ENCODE results near the gene USPL1.

The USPL1 gene

DNA sequence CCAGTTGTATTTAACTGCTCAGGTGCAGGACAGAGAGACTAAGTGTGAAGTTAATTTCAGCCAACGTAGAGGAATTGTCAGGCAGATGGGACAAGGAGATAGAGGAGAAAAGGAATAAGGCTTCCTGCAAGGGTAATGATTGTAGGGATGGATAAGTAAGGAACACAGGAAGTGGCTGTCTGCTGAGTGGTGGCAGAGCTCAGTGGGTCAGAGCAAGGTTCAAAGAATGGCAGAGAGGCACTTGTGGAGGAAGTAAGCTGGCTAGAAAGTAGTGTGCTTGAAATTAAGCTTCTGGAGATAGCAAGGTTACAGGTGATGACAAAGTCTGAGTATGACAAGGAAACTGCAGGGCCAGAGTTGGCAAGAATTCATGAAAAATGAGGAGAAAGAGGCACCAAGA lies 47.9 kb downstream of the USPL1 start:
- no peak for DNase-seq

DNA sequence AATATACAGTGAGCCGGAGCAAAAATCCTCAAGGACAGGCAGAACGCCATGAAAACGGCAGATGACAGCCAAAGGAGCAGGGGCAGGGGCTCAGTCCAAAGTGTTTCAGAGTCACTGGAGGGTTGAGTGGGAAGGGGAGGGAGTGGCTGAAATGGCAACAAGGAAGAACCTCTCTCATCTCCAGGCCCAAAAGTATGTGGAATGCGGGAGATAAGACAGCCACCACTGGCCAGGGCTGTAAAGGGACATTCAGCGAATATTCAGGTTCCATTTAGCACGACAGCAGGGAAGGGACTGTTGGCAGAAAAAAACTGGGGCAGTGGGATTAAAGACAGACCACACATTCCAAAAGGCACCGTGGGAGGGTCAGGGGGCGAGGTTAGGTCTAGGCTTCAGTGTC lies 48.4 kb downstream of the USPL1 start:
- DNase-seq = no peak

DNA sequence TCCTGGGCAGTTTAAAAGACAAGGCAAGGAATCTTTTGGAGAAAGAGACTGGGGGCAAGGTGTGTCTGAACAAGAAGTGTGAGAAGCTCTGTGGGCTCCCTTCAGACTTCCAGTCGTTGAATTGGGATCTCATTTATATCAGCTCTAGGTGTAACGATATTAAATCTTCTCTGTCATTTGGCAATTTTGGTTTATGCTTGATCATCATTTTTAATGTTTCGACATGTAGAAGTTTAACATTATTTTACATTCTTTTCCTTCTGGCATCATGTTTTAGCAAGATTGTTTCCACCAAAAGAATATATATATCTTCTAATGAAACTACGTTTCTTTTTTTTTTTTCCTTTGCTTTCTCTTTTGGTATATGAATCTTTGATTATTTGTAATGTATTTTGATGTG lies 49.3 kb downstream of the USPL1 start:
- no peak for DNase-seq

DNA sequence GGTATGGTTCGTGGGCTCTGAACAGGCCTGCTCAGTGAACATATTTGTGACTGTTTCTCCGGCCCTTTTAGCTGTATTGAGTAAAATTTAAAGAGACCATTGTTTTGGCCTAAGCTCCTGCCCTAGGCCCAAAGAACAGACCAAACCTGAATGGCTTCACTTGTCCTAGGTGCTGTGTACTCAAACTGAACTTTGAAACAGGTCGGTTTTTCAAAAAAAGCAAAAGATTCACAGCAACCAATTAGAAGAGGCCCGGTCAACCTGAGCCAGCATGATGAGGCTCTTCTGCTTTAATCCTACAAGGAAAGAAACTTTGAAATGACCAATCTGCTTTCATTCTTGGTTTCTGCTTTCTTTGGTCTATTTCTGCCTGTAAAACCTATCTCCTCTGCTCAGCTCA lies 50.6 kb downstream of the USPL1 start:
- DNase-seq = no peak

DNA sequence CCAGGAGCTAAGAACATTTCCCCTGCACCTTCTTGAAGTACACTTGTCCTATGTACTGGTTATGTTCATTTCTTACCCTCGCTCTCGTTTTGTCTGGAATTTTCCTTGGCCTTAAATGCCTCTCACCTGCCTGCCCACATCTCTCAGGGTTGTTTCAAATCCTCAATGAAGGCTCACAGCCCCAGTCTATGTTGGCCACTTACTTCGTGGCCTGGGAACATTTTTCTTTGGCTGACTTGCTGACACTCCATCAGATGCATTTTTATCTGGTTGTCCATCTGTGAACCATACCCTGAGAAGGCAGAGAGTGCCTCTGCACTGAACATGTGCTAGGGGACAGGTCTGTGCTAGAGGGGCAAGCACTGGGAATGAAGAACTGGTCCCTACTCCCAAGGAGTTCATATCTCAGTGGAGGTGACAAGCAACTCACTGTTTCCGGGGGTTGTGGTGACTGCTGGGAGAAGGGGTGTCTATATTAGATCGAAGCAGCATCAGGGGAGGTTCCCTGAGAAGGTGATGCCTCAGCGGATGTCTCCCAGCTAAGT lies 53.6 kb downstream of the USPL1 start:
- no peak for DNase-seq

DNA sequence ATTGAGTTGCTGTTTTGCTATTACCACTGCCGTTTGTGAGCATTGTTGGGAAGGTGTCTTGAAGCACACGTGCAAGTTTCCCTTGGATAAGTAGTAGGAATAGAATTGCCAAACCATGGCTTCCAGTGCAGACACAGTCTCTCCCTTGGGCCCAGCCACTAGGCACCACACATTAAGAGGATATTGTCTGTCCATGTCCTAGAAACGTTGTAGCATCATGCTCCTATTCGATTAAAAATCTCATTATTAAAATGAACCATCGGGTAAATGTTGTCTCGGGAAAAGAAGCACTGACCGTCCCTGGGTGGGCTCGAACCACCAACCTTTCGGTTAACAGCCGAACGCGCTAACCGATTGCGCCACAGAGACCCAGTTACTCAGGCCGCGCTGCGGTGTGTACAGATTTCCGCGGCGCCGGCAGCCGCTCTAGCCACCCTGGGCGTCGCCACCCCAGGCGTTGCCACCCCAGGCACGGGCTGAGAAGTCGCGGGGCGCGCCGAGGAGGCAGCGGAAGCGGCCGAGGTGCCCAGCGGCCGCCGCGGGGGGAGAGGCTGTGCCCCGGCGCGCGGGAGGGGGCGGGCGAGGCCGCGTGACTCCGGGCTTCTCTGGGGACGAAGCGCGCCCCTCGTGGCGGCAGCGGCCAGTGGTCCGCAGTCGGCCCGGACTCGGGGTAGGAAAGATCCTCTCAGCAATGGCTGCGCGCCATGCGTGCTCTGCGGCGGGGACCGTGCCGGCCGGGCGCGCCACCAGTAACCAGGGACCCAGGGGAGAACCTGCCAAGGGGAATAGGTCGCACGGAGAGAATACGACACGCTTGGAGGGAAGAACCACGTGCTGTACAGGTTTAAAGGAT lies 56.2 kb downstream of the USPL1 start:
- peak; percentile 92 for DNase-seq

DNA sequence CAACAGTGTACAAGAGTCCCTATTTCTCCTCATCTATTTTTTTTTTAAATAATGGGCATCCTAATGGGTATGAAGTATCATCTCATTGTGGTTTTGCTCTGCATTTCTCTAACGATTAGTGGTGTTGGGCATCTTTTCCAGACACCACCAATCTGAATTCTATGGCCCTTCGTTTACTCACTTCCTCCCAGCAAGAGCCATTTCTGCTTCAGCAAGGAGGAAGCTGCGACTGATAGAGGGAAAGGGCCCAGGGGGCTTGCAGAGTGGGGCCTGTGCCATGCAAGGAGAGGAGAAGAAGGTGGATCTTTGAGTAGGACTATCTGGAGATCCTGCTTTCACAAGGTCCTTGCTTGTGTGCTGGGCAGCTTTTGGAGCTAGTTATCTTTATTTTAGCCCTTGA lies 58.0 kb downstream of the USPL1 start:
- no peak for DNase-seq

DNA sequence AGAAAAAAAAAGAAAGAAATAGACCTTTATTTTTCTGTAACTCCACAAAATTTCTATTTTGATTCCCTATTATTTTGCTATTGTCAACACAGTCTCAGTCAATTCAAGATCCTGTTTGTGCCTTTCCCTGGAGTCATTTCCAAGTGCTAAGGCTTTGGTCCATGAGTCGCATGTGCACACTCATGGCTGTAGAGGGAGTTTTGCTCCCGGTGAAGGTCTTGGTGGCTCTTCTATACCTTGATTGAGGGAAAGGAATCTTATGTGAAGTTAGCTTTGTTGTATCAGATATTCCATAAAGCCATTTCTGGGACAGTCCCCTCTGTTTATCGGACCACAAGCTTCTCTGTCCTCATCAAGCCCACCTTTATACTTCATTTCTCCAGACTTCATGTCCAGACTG lies 59.0 kb downstream of the USPL1 start:
- no peak for DNase-seq

DNA sequence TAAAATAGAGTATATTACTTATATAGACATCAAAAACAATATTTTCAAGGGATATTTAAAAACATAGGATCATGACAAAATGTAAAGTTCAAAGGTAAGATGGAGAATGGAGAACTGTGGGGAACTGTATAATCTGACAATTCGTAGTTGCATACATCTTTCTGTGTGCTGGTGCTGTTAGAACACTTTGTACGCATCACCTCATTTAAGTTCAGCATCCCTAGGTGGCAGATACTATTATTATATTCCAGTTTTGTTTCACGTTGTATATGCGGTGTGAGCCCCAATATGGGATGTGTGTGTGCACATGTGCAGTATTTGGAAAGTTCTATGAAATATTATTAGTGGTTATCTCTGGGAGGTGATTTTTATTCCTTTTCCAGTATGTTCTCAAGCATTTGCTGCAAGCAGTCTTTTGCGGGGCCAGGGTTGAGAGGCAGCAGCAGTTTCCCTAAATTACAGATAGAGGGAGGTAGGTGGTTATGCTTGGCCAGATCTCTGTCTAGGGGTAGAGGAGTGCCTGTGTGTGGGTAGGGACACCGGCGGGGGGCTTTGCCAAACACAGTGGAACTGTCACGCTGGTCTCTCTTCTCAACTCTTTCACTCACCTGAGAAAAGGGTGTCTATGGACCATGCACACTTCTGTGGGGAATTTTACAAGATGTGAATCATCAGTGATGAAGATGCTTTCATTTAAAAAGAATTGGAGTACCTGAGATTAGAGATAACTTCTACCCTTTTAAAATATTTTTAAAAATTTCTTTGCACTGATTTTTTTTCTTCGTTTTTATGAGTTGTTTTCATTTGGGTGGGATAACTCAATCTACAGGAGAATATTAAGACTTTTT lies 62.0 kb downstream of the USPL1 start:
- no peak for DNase-seq

DNA sequence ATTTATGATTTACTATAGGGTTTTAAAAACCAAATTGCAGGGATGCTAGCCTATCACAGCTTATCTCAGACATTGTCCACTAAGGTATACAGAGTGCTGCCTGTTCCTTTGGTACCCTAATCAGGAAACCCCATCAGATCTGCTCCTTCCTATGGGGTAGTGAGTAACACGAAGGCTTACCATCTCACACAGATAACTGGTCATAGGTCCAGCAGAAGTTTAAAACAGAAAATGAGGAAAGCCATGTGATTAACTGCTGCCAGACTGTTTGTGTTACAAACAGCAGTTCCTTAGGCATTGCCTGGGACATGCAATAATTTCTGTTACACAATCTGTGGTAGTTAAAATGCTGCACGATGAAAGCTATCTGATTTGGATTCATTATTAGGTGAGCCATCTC lies 64.1 kb downstream of the USPL1 start:
- no peak for DNase-seq

DNA sequence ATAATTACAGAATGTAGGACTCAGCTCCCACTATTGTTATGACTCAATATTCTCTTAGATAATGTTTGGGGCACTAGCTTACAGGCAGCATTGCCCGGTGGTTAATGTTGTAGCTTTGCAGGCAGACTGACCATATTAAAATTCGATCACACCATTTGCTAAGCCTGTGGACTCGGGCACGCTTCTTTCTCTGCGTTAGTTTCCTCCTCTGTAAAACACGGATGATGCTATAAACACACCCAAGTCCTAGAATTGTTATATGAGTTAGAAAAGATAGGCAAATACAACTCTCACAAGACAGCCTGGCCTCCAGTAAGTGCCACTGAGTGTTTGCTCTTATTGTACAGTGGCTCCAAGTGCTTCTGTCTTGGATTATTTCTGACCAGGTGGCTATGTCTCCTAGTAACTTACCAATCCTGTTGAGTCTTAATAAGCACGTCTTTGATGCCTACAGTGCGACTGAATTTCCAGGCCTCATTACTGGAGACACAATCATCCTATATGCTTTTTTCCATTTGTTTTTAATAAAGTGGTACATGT lies 67.7 kb downstream of the USPL1 start:
- DNase-seq = no peak

DNA sequence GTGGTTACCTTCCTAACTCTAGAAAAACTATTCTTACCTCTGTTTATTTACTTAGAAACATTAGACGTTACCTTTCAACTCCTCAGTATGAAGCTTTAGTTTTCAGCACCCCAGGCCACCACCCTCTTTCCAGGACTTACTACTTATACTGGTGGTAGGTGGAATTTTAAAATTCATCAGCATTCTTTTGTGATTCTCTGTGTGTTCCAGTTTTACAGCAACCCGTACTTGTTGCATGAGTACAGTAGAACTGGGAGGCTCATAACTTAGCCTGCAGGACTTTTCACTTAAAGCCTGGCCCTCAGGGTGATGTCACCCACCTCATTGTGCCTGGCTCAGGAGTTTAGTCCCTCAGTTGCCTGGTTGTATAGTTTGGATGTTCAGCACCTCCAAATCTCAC lies 68.3 kb downstream of the USPL1 start:
- no peak for DNase-seq

DNA sequence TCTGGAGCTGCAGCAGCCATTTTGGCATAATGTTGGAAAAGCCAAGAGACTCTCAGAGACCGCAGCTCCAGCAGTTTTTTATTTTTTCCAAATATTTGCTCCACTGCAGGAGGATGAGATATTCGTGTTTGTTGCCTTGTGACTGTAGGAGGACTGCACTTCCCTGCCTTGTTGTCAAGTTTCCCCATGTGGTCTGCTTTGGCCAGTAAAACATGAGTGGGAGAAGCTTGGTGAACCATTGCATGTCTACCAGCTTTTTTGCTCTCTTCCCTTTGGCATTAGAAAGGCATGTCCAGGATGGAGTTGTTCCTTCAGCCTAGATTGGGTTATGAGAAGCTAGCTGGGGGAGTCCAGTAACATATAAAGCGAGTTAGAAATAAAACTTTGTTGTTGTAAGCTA lies 69.9 kb downstream of the USPL1 start:
- DNase-seq = no peak

DNA sequence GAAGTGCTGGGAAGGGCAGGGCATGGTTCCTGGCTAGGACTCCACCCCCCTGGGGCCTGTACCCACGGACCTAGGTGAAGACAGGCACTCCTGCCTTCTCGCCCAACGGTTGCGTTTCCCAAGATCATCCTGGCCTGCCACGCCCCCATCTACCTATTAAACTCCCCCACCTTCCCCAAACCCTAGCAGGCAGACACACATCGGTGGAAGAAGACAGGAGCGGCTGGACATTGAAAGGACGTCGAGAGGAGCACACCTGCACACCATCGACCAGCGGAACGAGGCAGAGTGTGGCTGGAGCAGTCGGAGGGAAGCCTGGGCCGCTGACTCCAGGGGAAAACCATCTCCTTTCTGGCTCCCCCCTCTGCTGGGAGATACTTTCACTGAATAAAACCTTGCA lies 72.0 kb downstream of the USPL1 start:
- DNase-seq = no peak

DNA sequence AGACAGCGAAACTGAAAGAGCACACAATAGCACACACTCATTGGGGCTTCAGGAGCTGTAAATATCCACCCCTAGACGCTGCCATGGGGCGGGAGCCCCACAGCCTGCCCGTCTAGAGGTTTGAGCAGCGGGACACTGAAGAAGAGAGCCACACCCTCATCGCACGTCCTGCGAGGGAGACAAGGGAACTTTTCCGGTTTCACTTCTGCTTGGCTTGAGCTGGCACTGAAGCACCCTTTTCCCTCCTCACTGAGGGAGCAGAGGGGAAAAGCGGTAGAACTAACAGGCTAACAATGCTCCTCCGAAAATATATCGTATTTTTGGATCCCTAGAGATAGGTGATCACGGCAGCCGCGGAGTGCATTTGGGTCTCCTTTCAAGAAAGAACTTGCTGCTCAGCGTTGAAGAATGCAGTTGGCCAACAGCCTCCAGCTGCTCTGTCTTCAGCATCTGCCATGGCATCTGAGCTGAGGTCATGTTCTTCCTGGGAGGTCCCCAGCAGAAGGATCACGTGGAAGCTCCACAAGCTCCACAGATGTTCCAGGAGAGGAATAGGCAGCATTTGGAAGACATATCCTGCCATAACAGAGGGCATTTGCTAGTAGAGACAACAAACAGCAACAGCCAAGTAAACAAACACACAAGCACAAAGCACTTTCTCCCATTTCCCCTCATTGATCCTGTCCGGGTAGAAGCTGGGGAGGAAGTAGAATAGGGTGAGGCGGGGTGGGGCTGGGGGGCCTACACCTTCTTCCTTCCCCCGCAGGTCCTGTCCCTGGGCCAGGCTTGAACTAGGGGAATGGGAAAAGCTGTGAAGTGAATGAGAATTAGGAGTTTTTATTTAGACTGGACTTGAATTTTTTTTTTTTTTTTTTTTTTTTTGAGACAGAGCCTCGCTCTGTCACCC lies 72.8 kb downstream of the USPL1 start:
- no peak for DNase-seq

DNA sequence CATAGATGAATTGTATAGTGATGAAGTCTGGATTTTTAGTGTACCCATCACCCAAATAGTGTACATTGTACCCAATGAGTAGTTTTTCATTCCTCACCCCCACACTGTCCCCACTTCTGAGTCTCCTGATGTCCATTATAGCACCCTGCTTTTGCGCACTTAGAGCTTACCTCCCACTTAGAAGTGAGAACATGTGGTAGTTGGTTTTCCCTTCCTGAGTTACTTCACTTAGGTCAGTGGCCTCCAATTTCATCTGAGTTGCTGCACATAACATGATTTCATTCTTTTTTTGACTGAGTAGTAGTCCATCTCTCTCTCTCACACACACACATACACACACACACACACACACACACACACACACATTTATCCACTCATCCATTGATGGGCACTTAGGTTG lies 74.4 kb downstream of the USPL1 start:
- DNase-seq = no peak

DNA sequence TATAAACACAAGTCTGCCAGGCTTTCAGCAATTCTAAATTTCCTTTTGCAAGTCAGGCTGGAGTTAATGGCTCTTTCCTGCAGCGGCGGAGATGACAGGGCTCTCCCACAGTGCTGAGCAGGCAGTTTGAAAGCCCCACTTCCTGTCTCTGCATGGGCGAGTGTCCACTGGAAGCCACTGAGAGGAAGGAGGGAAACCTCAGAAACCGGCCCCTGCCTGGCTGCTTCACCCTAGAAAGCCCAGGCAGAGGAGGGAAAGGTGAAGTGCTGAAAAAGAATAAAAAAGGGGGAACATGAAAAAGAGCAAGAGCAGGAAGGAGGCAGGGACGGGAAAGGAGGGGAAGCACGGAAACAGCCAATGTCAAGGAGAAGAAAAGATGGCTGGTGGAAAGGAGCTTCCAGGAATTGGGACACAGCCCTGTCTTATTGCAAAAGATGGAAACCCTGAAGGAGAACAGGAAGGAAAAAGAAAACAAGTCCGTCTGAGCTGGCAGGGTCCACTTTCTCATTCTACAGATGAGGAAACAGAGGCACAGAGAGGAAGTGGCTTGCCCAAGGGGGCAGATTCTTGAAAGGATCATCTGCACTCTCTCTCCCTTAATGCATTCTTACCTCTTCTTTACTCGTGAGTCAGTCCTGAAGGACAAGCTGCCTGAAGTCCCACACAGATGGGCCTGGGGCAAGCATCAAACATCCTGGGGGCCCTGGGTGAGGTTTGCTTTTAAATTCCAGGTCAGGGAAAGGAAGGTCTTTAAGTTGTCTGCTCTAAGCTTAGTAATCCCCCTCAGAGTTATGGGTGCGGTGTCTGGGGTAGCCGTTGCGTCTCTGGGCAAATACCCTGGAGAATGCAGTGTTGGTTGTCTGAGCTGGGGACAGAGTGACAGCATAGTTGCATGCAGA lies 78.8 kb downstream of the USPL1 start:
- DNase-seq = no peak

DNA sequence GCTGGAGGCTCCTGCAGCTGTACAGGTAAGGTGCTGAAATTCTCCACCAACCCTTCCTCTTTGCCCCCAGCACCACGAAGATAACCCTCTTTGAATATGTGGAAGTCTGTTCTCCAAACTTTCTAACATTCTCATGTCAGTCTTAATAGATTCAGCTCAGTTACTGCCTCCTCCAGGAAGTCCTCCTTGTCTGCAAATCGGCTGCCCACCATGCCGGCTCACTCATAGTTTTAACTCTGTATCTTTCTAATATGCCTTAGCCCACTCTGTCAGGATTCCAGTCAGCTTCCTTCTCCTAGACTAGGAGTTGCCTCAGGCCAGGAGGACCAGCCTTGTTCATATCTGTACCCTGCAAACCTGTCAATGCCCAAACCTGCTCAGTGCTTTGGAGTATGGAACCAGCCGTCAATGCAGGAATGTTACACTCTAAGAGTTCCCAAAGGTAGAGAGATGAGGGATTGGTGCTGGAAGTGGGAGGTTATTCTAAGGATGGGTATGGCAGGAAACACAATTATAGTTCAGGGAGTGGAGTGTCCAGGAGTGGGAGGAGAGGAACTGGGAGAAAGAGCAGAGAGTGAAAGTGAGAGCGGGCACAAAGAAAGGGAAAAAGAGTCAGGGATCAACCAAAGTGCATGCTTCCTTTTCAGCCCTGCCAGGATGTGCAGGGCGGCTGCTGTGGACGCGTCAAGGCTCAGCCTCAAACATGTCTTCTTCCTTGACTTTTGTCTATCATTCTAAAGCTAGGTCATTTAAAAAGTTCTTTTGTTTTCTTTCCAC lies 79.6 kb downstream of the USPL1 start:
- no peak for DNase-seq

DNA sequence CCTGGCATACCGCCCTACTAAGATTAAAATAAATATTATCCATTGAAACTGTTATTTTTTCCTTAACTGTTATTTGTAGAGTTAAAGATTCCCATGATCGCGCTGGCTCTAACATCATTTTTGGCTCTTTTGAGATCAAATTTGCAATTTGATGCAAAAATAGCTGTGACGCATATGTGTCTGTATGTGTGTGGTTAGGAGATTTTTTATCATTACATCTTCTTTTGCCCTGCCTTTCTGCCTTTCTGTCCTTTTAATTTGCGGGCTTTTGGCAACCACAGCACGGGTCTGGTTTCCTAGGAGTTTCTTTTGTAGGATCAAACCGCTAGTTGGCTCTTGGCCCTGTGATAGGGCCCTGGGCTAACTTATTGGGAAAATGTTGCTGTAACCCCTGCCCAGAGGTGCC lies 80.3 kb downstream of the USPL1 start:
- no peak for DNase-seq

DNA sequence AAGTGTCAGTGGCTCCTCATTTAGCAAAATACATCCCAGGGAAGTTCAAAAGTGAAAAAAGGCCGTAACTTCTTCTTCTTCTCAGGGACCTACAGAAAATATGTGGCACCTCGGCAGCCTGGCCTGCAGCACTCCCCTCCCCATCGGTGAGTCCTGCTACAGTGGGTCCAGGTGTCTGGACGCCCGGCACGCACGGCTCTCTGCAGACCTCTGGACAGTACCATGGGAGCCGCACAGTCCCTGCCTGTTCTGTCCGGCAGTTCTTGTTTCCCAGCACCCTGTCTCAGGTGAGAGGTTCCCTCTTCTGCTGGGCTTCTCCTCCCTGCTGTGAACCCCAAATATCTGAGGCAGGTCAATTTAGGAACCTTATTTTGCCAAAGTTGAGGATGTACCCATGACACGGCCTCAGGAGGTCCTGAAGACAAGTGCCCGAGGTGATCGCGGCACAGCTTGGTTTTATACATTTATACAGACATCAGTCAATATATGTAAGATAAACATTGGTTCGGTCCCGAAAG lies 80.8 kb downstream of the USPL1 start:
- no peak for DNase-seq
